ENCODE results near the gene DVL1. TPM values are rescaled to one million over a fixed set of nuclear protein-coding genes. Genes with fewer than 3 reads are reported as not detected.

Gene DVL1
- total and polyA plus RNA-seq, 2 of the 13 experiments (the other 11 are each of a cell fraction or from before 2014, with no cell fraction given): 30.8 to 60.4 TPM

GRCh38 chr1:1307923-1308755 lies 41.1 kb downstream of the DVL1 start, which contains the start of the genes ACAP3 and PUSL1 (continued):
- TF ChIP-seq ZNF800 (CRISPR knock-in tag; IDR thresholded peaks at IDR 0.05) (peak; percentile 87), RBM22 (optimal IDR thresholded peaks at IDR 0.05; ENCODE audit: low read length) (no peak), ZNF782 (CRISPR knock-in tag; IDR thresholded peaks at IDR 0.05; ENCODE audit: borderline replicate concordance) (0 out of 2 replicates have a peak, but pooled peaks have one; percentile 61), DNMT1 (CRISPR knock-in tag; IDR thresholded peaks at IDR 0.05) (no peak), KDM2A (CRISPR knock-in tag; IDR thresholded peaks at IDR 0.05; ENCODE audit: borderline replicate concordance, low read depth) (peak; percentile 57; the same call in 1 of the 2 replicates), DMAP1 (CRISPR knock-in tag; IDR thresholded peaks at IDR 0.05) (peak; percentile 88), HNRNPUL1 (IDR thresholded peaks at IDR 0.05; ENCODE audit: low read depth, low read length) (no peak), ZFY (CRISPR knock-in tag; IDR thresholded peaks at IDR 0.05) (peak; percentile 75), HMGXB4 (CRISPR knock-in tag; IDR thresholded peaks at IDR 0.05; ENCODE audit: borderline replicate concordance in 1 of 2, low read depth in 1 of 2) (peak; percentile 53 to 56; a peak in 2 of 4 replicates), ZNF546 (CRISPR knock-in tag; conservative IDR thresholded peaks at IDR 0.05) (no peak), ZNF501 (CRISPR knock-in tag; IDR thresholded peaks at IDR 0.05) (peak; percentile 51; the same call in 1 of the 2 replicates), BORCS8-MEF2B (CRISPR knock-in tag; IDR thresholded peaks at IDR 0.05) (0 out of 2 replicates have a peak, but pooled peaks have one; percentile 29), AGO1 (IDR thresholded peaks at IDR 0.05; ENCODE audit: low read depth, low read length, poor library complexity, severe bottlenecking) (peak; percentile 82), ZKSCAN8 (CRISPR knock-in tag; IDR thresholded peaks at IDR 0.05; ENCODE audit: borderline replicate concordance) (0 out of 2 replicates have a peak, but pooled peaks have one; percentile 23), ARID5B (CRISPR knock-in tag; IDR thresholded peaks at IDR 0.05) (0 out of 2 replicates have a peak, but pooled peaks have one; percentile 41), HOXA3 (CRISPR knock-in tag; IDR thresholded peaks at IDR 0.05) (peak; percentile 85), LCORL (IDR thresholded peaks at IDR 0.05) (no peak), LCORL (CRISPR knock-in tag; IDR thresholded peaks at IDR 0.05) (peak; percentile 55; the same call in 1 of the 2 replicates), SYNCRIP (IDR thresholded peaks at IDR 0.05; ENCODE audit: insufficient read depth, low read depth, low read length) (no peak), ZNF777 (CRISPR knock-in tag; IDR thresholded peaks at IDR 0.05) (no peak; the same call in none of the 2 replicates), CBX5 (CRISPR knock-in tag; IDR thresholded peaks at IDR 0.05; ENCODE audit: borderline replicate concordance) (0 out of 2 replicates have a peak, but pooled peaks have one; percentile 41)

Data from HepG2 (cell line).